ENCODE results near the gene INTS2.

The INTS2 gene

DNA sequence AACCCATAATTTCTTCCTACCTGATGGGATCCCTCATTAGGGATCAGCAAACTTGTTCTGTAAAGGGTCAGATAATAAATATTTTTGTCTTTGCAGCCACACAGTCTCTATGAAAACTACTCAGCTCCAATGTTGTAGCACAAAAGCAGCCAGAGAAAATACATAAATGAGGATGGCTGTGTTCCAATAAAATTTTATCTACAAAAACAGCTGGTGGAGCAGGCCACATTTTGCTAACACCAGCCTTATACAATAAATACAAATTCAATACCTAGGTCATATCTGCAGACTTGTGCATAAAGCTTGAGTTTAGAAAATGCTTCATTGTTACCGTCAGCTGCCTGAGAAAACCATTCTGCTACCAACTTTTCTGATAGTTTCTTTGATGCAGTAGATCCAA is 38.4 kb upstream of the INTS2 start:
- no peaks in the 10 kb centered on the region for H3K27me3 Mint-ChIP-seq (ENCODE audit: low read depth, poor library complexity)
- no peaks in the 10 kb centered on the region for H3K9me3 Mint-ChIP-seq
- TF ChIP-seq, protein P1, sequence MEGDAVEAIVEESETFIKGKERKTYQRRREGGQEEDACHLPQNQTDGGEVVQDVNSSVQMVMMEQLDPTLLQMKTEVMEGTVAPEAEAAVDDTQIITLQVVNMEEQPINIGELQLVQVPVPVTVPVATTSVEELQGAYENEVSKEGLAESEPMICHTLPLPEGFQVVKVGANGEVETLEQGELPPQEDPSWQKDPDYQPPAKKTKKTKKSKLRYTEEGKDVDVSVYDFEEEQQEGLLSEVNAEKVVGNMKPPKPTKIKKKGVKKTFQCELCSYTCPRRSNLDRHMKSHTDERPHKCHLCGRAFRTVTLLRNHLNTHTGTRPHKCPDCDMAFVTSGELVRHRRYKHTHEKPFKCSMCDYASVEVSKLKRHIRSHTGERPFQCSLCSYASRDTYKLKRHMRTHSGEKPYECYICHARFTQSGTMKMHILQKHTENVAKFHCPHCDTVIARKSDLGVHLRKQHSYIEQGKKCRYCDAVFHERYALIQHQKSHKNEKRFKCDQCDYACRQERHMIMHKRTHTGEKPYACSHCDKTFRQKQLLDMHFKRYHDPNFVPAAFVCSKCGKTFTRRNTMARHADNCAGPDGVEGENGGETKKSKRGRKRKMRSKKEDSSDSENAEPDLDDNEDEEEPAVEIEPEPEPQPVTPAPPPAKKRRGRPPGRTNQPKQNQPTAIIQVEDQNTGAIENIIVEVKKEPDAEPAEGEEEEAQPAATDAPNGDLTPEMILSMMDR (IDR thresholded peaks at IDR 0.05), result no peak
- no peak for DNase-seq
- H3K27ac Mint-ChIP-seq, result no peak overlapping the region
- H3K36me3 Mint-ChIP-seq (ENCODE audit: low read depth), result peaks cover 61% of the 10 kb centered on the region
- H3K4me3 Mint-ChIP-seq, result no peak overlapping the region
- H3K4me1 Mint-ChIP-seq, result no peaks in the 10 kb centered on the region

GRCh38 chr17:61955619-61956018 is 27.8 kb upstream of the INTS2 start:
- Mint-ChIP-seq H3K9me3 (no peaks in the 10 kb centered on the region), H3K27ac (no peak overlapping the region), H3K27me3 (ENCODE audit: low read depth, poor library complexity) (no peaks in the 10 kb centered on the region), H3K4me3 (no peak overlapping the region), H3K4me1 (no peaks in the 10 kb centered on the region), H3K36me3 (ENCODE audit: low read depth) (peaks cover 63% of the 10 kb centered on the region)
- DNase-seq, result no peak
- TF ChIP-seq, protein P1 (IDR thresholded peaks at IDR 0.05), result no peak

- H3K27me3 Mint-ChIP-seq (ENCODE audit: low read depth, poor library complexity), result peaks cover 3% of the 10 kb centered on the region
- no peaks in the 10 kb centered on the region for H3K9me3 Mint-ChIP-seq
- H3K27ac Mint-ChIP-seq, result no peak overlapping the region
- no peak for DNase-seq
- H3K36me3 Mint-ChIP-seq (ENCODE audit: low read depth), result peaks cover 49% of the 10 kb centered on the region
- TF ChIP-seq, protein P1 (IDR thresholded peaks at IDR 0.05), result no peak
- H3K4me3 Mint-ChIP-seq, result no peak overlapping the region
- H3K4me1 Mint-ChIP-seq, result no peaks in the 10 kb centered on the region
Measured at GRCh38 chr17:61947367-61948078, 19.7 kb upstream of the INTS2 start.

GRCh38 chr17:61946359-61946758 is 18.6 kb upstream of the INTS2 start:
- TF ChIP-seq, protein P1 (IDR thresholded peaks at IDR 0.05), result no peak
- no peaks in the 10 kb centered on the region for H3K4me1 Mint-ChIP-seq
- H3K36me3 Mint-ChIP-seq (ENCODE audit: low read depth), result peaks cover 43% of the 10 kb centered on the region

DNA sequence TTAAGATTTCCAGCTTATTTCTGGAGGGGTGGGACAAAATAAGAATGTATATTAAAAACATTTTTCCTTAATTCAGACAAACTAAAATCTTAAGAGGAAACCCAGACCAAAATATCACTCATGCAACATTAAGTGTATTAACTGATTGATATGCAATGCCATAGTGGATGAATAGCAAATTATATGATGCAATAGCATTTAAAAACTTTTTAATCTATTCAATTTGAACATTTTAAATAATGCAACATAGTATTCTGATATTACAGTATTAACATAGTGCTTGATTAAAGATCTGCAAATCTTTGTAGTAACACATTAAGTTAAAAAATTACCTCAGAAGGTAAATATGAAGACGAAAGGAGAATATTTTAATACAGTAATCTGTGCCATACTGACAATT is 15.3 kb upstream of the INTS2 start:
- no peak overlapping the region for H3K27ac Mint-ChIP-seq
- no peaks in the 10 kb centered on the region for H3K9me3 Mint-ChIP-seq
- H3K27me3 Mint-ChIP-seq (ENCODE audit: low read depth, poor library complexity), result no peaks in the 10 kb centered on the region
- DNase-seq, result no peak
- peaks cover 25% of the 10 kb centered on the region for H3K36me3 Mint-ChIP-seq (ENCODE audit: low read depth)
- H3K4me3 Mint-ChIP-seq, result no peak overlapping the region
- H3K4me1 Mint-ChIP-seq, result no peaks in the 10 kb centered on the region
- TF ChIP-seq, protein P1 (IDR thresholded peaks at IDR 0.05), result no peak

More at GRCh38 chr17:61946359-61946758, 18.6 kb upstream of the INTS2 start:
- no peak overlapping the region for H3K27ac Mint-ChIP-seq
- H3K27me3 Mint-ChIP-seq (ENCODE audit: low read depth, poor library complexity), result peaks cover 3% of the 10 kb centered on the region
- H3K4me3 Mint-ChIP-seq, result no peak overlapping the region
- no peak for DNase-seq
- H3K9me3 Mint-ChIP-seq, result no peaks in the 10 kb centered on the region

DNA sequence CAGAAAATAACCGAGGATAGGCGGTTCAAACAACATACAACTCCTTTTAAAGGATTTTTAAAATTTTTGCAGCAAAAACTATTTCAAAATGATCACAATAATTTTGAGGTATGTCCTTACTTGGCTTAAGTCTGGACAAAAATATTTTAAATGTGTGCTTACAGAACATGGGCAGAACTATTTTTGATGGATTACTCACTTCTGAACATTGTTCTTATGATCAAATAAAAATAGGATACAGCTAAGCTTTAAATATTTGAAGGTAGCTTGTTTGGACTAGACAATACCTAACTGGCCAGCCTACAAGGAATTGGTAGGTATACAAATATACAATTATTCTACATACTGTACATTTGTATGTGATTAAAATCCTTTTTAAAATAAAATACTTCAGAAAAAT is 14.3 kb upstream of the INTS2 start:
- no peak for DNase-seq
- Mint-ChIP-seq H3K27ac (no peak overlapping the region), H3K36me3 (ENCODE audit: low read depth) (peaks cover 20% of the 10 kb centered on the region), H3K27me3 (ENCODE audit: low read depth, poor library complexity) (no peaks in the 10 kb centered on the region), H3K4me3 (no peak overlapping the region), H3K4me1 (no peaks in the 10 kb centered on the region), H3K9me3 (no peaks in the 10 kb centered on the region)
- TF ChIP-seq, protein P1 (IDR thresholded peaks at IDR 0.05), result no peak
